ENCODE data around the gene CTNNA3.

- TF ChIP-seq CTCF (IDR thresholded peaks at IDR 0.05; ENCODE audit: low read depth, low read length, missing input control) (no peak), YY1 (IDR thresholded peaks at IDR 0.05) (no peak), MAX (IDR thresholded peaks at IDR 0.05) (no peak), EGR1 (IDR thresholded peaks at IDR 0.05; ENCODE audit: low read depth in 2 of 2) (no peak), RAD21 (IDR thresholded peaks at IDR 0.05) (no peak), REST (IDR thresholded peaks at IDR 0.05) (no peak), GABPA (IDR thresholded peaks at IDR 0.05 in 1 of 2, conservative IDR thresholded peaks at IDR 0.05 in 1 of 2) (no peak), HNF4A (conservative IDR thresholded peaks at IDR 0.05) (peak in 1 of 2 donors; percentile 5), FOXA1 (IDR thresholded peaks at IDR 0.05) (no peak), ATF3 (IDR thresholded peaks at IDR 0.05) (no peak), JUND (IDR thresholded peaks at IDR 0.05) (no peak), RXRA (IDR thresholded peaks at IDR 0.05) (no peak), SP1 (IDR thresholded peaks at IDR 0.05) (no peak)
Measured at GRCh38 chr10:66813122-66813521, 882.9 kb downstream of the CTNNA3 start.
